Measurements from ENCODE around the gene USHBP1.

USHBP1 gene

DNA sequence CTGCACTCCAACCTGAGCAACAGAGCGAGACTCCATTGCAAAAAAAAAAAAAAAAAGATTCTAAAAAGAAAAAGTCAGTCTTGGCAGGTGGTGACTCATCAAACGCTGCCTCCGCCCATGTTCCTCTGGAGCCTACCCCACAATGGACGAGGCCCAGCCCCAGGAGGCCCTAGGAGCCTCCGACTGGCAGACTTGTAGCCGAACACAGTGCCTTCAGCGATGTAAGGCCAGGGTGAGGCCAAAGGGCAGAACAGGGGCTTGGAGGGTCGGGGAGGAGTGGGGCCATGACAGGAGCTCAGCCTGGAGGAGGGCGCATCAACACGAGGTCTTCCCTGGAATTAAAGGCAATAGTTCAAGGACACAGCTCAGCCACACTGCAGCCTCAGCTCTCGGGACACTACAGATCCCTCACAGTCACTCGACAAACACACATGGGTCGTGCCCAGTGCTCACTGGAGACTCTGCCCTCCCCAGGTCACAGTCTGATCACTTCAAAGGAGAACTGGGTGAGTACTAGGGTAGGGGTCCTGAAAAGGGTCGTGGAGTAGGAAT lies 44.3 kb downstream of the USHBP1 start:
- no peak for TF ChIP-seq POLR2A (IDR thresholded peaks at IDR 0.05; ENCODE audit: extremely low read depth, insufficient read length)
- TF ChIP-seq, protein P1, sequence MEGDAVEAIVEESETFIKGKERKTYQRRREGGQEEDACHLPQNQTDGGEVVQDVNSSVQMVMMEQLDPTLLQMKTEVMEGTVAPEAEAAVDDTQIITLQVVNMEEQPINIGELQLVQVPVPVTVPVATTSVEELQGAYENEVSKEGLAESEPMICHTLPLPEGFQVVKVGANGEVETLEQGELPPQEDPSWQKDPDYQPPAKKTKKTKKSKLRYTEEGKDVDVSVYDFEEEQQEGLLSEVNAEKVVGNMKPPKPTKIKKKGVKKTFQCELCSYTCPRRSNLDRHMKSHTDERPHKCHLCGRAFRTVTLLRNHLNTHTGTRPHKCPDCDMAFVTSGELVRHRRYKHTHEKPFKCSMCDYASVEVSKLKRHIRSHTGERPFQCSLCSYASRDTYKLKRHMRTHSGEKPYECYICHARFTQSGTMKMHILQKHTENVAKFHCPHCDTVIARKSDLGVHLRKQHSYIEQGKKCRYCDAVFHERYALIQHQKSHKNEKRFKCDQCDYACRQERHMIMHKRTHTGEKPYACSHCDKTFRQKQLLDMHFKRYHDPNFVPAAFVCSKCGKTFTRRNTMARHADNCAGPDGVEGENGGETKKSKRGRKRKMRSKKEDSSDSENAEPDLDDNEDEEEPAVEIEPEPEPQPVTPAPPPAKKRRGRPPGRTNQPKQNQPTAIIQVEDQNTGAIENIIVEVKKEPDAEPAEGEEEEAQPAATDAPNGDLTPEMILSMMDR (IDR thresholded peaks at IDR 0.05; ENCODE audit: low read depth, low read length), result no peak
- no peak for TF ChIP-seq MYC (IDR thresholded peaks at IDR 0.05; ENCODE audit: low read depth, low read length)
- TF ChIP-seq, protein P2, sequence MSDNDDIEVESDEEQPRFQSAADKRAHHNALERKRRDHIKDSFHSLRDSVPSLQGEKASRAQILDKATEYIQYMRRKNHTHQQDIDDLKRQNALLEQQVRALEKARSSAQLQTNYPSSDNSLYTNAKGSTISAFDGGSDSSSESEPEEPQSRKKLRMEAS (IDR thresholded peaks at IDR 0.05; ENCODE audit: low read depth, low read length), result no peak
- no peak overlapping the region for H3K4me3 ChIP-seq (ENCODE audit: low read depth, low read length)
- DNase-seq (ENCODE audit: low read depth), result peak; percentile 87

DNA sequence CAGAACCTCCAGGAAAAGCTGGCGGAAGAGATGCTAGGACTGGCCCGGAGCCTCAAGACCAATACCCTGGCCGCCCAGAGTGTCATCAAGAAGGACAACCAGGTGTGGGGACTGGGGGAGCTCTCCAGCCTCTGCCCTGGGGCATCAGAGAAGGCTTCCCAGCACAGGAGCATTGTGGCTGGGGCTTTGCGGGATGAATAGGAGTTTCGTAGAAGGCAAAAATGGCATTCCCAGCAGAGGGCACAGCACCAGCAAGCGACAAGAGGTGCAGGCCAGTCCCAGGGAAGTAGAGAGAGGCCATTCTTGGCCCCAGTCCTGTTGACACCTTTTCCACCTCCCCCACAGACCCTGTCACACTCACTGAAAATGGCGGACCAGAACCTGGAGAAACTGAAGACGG lies 45.3 kb downstream of the USHBP1 start:
- H3K4me3 ChIP-seq (ENCODE audit: low read depth, low read length), result no peak overlapping the region
- DNase-seq (ENCODE audit: low read depth), result no peak
- TF ChIP-seq, protein P1 (IDR thresholded peaks at IDR 0.05; ENCODE audit: low read depth, low read length), result no peak
- TF ChIP-seq, protein P2 (IDR thresholded peaks at IDR 0.05; ENCODE audit: low read depth, low read length), result no peak

DNA sequence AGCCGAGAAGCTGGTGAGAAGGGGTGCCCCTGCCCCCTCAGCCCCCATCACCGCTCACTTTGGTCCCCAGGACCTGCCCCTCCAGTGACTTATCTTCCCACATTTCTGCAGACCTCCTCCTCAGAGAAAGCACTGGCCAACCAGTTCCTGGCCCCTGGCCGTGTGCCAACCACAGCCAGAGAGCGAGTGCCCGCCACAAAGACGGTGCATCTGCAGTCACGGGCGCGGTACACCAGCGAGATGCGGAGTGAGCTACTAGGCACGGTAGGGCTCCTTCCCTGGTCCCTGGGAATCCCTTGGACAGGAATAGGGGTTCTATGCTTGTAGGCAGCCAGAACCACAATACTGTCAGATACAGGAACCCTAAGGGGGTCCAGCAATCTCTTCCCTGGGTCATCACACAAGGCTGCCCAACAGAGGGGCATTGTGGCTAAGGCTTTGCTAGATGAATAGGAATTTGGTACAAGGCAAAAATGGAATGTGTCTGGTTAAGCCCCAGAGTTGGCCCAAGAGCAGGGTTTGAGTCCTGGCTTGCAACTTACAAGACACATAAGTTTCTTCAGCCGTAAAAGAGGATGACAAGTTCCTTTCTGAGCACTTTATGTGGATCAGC lies 48.4 kb downstream of the USHBP1 start:
- no peak for DNase-seq (ENCODE audit: low read depth)
- TF ChIP-seq MYC (IDR thresholded peaks at IDR 0.05; ENCODE audit: low read depth, low read length) (no peak), POLR2A (IDR thresholded peaks at IDR 0.05; ENCODE audit: extremely low read depth, insufficient read length) (no peak)
- TF ChIP-seq, protein P1 (IDR thresholded peaks at IDR 0.05; ENCODE audit: low read depth, low read length), result no peak
- TF ChIP-seq, protein P2 (IDR thresholded peaks at IDR 0.05; ENCODE audit: low read depth, low read length), result no peak
- peak overlapping the region; percentile 69 for H3K4me3 ChIP-seq (ENCODE audit: low read depth, low read length)

DNA sequence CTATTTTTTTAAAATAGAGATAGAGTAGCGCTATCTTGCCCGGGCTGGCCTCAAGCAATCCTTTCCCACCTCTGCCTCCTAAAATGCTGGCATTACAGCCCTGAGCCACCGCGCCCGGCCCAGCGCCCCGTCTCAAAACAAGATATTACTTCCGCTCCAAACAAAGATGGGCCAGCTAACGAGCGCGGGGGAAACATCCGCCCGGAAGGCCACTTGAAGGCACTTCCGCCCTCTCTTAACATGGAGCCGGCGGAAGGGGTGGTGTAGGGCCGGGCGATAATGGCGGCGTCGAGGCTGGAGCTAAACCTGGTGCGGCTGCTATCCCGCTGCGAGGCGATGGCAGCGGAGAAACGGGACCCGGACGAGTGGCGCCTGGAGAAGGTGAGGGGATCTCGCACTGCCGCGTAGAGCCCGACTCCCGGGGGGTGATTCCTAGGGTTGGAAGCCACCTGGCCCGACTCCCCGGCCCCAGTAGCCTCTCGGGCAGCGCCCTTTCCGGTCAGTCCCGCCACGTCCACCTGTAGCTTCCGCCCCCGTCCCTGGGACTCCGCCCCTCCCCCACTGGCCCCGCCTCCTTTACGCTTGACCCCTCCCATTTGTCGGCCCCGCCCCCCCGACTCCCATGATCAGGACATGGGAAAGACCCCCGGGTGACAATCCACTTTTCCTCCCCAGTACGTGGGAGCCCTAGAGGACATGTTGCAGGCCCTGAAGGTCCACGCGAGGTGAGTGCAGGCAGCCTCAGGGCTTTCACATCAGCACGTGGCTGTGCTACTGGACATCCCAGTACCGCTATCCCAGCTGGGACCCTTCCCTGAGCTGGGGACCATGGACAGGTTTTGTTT lies 49.2 kb downstream of the USHBP1 start, which contains the start of gene USE1:
Gene USE1, plus strand, starts transcription at position 231 of the 845 bp plus-strand sequence. Its CDS starts 49 bp downstream, at position 280.
- peak; percentile 94 for DNase-seq (ENCODE audit: low read depth)
- H3K4me3 ChIP-seq (ENCODE audit: low read depth, low read length), result peak within 1 kb of the TSS; percentile 69
- peak; percentile 76 for TF ChIP-seq MYC (IDR thresholded peaks at IDR 0.05; ENCODE audit: low read depth, low read length)
- TF ChIP-seq, protein P1 (IDR thresholded peaks at IDR 0.05; ENCODE audit: low read depth, low read length), result no peak
- TF ChIP-seq POLR2A (IDR thresholded peaks at IDR 0.05; ENCODE audit: extremely low read depth, insufficient read length), result peak; percentile 71
- TF ChIP-seq, protein P2 (IDR thresholded peaks at IDR 0.05; ENCODE audit: low read depth, low read length), result peak; percentile 54

DNA sequence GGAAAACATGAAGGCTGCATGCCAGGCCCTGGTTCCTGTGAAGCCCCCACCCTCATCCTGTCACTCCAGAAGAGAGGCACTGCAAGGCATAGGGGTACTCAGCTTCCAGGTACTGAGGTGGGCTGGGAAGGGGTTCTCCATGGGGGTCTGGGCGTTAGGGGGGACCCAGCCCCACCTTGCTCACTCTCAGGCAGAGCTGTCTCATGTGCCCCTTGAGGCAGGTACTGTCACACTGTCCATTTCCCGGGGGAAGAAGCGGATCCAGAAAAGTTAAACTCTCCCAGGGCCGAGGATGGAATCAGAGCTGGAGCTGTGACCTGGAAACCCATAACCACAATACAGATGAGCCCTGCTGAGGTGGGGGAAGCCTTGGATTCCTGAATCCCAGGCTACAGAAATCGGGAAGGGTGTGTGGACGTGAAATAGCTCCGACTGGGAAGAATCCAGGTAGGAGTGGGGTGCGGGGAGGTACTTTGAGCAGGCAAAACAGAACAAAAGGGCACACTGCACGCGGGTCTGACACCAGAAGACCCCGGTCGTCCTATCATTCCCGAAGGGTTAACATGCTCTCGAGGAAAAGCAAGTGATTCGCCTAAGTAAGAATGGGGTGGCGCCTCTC lies 49.9 kb downstream of the USHBP1 start:
- TF ChIP-seq POLR2A (IDR thresholded peaks at IDR 0.05; ENCODE audit: extremely low read depth, insufficient read length) (no peak), MYC (IDR thresholded peaks at IDR 0.05; ENCODE audit: low read depth, low read length) (no peak; the same call in 1 of the 2 replicates)
- TF ChIP-seq, protein P2 (IDR thresholded peaks at IDR 0.05; ENCODE audit: low read depth, low read length), result no peak
- TF ChIP-seq, protein P1 (IDR thresholded peaks at IDR 0.05; ENCODE audit: low read depth, low read length), result no peak
- DNase-seq (ENCODE audit: low read depth), result no peak
- peak overlapping the region; percentile 69 for H3K4me3 ChIP-seq (ENCODE audit: low read depth, low read length)

All from NB4 (cell line).